Islet of Langerhans (tissue), 1 donor: ENCODE data around the gene TAS2R42.

Experiments
- FAIRE-seq: peaks from one replicate; lab custom pipeline; 2011; peaks lifted over from hg19 to GRCh38; lab: Jason Lieb, UNC

TAS2R42 gene

GRCh38 chr12:11186837-11187236, at the start of gene TAS2R42:
Gene TAS2R42 (minus strand): TSS chr12:11186937. CDS start chr12:11186937, 0 bp downstream.
- FAIRE-seq = no peak

DNA sequence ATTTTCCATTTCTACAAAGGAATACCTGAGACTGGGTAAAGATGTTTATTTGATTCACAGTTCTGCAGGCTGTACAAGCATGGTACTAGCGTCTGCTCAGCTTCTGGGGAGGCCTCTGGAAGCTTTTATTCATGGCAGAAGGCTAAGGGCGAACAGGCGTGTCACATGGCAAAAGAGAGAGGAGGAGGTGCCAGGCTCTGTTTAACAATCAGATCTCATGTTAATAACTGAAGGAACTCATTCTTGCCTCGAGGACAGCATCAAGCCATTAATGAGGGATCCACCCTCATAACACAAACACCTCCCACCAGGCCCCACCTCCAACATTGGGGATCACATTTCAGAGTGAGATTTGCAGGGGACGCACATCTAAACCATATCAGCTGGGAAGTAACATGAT, 46.8 kb upstream of the TAS2R42 start:
- FAIRE-seq = no peak

- FAIRE-seq = no peak
Measured at GRCh38 chr12:11228296-11228879, 41.7 kb upstream of the TAS2R42 start.

DNA sequence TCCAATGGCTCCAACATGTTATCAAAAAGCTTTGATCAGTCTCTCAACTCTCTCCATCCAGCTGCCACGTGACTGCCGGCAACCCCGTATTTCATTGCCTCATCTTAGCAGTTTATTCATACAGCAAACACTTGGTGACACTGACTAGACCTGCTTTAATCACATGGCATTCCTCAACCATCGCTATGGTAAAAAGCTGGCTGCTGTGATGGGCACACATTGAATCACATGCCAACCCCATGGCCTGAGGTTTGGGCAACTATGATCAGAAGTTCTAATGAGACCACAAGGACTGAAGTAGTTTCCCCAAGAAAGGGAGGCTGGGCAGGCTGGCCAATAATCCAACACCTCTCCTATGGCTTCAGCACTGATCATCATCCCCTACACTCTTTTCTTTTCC, 40.6 kb upstream of the TAS2R42 start:
- no peak for FAIRE-seq

DNA sequence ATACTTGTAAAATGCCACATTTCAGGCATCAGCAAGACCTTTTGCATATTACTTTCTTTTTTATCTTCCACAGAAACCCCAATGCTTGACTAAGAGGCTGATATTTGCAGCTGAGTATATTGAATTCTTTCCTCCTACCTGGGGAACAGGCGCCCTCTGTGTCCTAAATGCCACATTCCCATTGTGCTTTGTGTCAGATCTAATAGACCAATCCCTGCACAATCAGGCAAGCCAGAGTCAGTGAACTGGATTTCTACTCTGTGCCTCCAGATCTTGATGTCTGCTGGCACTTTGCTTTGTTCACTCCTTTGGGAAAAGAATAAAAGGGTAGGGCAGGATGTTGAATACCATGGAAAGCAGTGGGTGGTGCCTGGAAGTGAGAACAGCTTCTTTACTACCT, 22.4 kb upstream of the TAS2R42 start:
- FAIRE-seq = no peak

DNA sequence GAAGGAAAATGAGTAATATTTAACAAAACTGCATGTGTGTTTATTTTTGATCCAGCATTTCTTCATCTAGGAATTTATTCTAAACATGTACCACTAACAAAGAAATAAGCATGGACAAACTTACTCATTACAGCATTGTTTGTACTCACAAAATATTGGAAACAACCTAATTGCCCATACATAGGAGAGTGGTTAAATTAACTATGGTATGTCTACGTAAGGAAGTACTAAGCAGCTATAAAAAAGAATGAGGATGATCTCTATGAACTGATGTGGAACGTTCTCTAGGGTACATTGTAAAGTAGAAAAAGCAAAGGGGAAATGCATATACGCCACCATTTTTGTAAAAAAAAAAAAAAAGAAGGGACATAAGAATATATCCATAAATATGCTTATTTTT, 17.4 kb upstream of the TAS2R42 start:
- no peak for FAIRE-seq

DNA sequence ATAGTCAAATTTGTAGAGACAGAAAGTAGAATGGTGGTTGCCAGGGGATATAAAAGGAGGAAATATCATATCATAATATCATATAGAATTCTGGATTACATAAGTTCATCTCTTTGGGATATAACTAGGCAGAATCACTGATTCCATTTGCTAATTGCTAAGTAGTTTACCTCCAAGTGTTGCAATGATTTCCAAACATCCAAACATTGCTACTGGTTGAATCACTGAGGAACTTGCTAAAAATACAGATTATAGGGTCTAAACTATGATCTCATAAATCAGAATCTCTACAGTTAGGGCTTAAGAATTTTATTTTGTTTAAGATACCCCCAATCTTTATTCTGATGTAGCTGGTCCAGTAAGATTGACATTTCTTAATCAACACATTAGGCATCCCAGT, 16.1 kb upstream of the TAS2R42 start:
- FAIRE-seq = no peak

- FAIRE-seq = no peak
Measured at GRCh38 chr12:11183011-11183410, 3.7 kb downstream of the TAS2R42 start.

GRCh38 chr12:11182529-11182928, 4.2 kb downstream of the TAS2R42 start:
- FAIRE-seq = no peak

DNA sequence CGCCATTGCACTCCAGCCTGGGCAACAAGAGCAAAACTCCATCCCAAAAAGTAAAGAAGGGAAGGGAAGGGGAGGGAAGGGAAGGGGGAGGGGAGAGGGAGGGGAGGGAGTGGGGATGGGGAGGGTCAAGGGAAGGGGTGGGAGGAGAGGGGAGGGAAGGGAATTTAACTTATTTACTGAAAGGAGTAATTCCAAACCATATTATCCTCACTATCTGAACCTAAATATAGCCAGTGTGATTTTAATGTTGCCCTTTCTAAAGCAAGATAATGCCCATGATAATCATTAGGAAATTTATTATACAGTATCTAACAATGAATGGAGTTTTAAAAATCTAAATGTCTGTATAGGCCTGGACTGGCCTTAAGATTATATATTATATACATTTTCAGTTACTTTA, 8.5 kb downstream of the TAS2R42 start:
- FAIRE-seq = no peak

GRCh38 chr12:11174022-11174421, 12.7 kb downstream of the TAS2R42 start:
- FAIRE-seq = no peak

GRCh38 chr12:11171969-11172675, 14.6 kb downstream of the TAS2R42 start:
- peak; percentile 64 for FAIRE-seq

DNA sequence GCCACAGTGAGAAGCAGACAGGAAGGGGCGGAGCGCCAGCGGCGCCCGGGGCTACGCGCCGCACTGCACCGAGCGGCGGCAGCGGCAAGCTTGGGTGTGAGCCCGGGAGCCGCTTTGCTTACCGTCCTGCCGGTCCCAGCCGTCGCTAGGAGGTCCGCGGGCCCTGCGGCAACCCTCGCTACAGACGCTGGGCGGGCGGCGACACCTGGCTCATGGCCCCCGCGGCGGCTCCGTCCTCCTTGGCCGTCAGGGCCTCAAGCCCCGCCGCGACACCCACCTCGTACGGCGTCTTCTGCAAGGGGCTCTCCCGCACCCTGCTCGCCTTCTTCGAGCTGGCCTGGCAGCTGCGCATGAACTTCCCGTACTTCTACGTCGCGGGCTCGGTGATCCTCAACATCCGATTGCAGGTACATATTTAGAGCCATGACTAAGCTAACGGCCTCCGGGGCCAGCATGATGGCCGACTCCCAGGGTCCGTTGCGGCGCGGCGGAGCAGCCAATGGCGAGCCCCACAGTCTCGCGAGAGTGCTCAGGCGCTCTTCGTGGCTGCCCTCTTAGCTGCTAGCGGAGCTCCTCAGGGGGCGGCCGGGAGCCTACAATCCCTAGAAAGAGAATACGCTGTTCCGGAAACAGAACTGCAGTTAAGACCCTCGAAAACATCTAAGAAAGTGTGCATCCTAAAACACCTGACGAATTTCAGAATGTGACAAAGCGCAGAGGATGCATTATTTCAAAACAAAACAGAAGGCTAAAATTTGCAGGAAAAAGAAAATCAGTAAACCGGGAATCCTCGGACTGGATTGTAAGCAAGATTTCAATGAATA, 15.4 kb downstream of the TAS2R42 start, which contains the start of gene SMIM10L1:
Gene SMIM10L1 (plus strand): TSS at position 50 of the 824 bp plus-strand sequence. CDS start 163 bp downstream, at position 213.
- FAIRE-seq = peak; percentile 89

GRCh38 chr12:11170810-11171144, 16.0 kb downstream of the TAS2R42 start:
- no peak for FAIRE-seq

- FAIRE-seq = no peak
Measured at GRCh38 chr12:11166300-11166699, 20.4 kb downstream of the TAS2R42 start.

DNA sequence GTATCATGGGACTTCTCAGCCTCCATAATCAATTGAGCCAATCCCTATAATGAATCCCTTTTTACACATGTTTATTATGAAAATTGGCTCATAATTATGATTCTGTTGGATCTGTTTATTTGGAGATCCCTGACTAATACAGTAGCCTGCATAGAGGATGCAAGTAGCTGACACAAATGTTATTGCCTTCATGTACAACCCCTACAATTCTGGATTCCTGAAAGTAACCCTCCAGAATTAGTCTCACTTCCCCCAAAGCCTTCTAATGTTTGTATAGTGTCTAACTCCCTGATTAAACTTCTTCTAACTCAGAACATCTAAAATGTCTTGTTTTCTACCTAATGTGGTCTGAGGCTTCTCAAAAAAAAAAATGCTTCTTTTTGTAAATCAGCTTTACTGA, 22.4 kb downstream of the TAS2R42 start:
- FAIRE-seq = no peak

DNA sequence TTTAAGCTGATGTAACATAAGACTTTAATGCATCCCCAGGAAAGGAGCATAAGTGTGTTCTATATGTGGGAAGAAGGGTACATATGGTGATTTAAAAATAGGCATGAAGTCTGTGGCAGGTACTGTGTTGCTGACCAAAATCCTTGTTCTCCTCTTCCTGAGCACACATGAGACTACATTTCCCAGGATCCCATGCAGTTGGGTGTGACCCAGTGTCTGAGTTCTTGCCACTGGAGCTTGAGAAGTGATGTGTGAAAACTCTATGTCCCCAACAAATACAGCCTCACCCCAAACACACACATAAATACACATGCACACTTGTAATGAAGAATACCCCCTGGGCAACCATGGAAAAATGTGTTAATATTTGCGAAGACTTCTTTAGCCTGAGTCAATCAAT, 24.2 kb downstream of the TAS2R42 start:
- FAIRE-seq = no peak

DNA sequence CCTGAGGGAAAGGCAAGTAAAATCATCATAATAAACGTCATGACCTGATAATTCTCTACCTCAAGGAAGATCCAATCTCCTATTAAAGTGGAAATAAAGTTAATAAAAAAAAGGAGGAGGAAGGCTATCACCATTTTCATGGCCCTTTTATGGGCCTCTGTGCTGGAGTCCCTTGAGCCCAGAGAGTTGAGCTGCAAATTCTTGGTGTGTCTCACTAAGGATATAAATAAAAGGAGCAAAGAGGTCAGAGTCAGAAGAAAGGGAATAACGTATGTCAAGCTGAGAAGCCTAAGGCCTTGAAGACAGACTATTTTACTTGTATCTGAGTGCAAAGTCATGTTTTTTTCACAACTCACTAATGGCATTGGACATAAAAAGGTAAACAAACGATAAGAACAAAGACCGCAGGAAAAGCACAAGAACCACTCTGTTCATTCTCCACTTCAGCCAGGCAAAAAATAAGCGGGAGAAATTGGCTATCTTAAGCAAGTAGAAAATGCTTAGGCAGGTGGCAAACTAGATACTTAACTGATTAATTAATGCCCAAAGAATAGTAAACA, 27.8 kb downstream of the TAS2R42 start:
- peak; percentile 13 for FAIRE-seq

DNA sequence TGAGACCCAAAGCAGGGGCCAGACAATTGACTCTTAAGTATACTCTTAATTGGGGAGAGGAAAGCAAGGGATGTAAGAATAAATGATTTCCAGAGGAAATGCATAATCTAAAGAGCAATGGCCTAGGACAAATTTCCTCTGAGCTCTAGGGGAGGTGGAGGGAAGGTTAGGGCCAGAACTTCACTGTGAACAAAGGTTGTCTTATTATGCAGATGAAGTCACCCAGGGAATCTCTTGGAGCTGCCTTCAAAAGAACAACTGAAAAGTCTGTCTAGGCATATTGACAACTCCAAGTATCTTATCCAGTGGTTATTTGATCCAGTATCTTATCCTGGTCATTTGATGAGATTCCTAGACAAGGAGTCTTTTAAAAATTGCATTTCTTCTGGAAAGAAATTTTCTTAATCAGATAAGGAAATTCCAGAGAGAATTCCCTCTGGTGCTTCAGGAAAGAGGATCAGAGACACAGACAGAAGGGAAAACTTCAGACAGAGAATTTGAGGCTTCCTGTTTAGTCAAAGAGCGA, 32.3 kb downstream of the TAS2R42 start:
- FAIRE-seq = no peak

DNA sequence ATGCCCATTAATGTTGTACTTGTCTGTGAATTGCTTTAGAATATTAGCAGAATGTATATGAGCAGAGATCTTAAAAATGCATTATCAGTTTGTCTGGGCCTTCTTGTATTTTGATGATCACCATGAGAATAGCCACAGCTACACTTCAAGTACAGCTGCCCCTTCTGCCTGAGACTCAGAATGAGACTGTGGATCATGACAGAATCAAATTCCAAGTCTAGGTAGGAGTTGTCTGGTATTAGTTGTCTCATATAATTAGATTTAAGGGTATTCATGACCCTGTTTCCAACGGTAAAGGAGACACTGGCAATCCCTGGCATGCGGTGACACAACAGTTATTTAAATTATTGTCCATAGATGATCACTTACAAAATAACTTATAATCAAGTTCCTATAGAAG, 34.0 kb downstream of the TAS2R42 start:
- no peak for FAIRE-seq

DNA sequence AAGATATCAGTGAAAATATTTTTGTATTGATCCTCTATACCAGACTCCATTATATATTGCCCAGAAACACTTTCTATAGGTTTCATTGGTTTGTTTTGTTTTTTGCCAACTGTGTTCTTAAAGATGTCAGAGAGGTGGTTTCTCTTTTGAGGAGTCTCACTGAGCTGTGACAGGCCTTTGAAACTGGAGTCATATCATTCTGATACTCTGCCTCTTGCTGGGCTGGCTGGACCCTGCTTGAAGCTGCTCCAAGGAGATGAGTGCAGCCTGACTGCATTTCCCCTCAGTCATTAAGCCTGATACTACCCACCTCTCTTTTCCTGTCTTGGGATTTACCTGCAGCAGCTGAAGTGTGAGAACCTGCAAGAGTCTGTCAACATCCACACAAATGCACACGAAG, 35.9 kb downstream of the TAS2R42 start:
- FAIRE-seq = no peak

DNA sequence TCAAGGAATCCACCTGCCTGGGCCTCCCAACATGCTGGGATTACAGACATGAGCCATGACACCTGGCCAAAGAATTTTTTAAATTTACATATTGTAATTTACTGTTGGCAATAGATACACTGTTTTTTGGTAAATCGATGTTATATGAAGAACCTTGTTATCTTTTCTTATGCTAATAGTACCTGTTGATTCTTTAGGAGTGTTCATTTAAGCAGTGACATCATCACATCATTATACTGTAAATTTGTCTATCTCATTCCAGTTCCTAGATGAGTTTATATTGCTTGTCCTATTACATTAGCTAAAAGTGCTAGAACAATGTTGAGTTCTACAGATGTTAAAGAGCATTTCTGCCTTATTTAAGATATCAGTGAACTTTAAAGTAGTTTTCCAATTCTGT, 39.3 kb downstream of the TAS2R42 start:
- no peak for FAIRE-seq

GRCh38 chr12:11144297-11144696, 42.4 kb downstream of the TAS2R42 start:
- no peak for FAIRE-seq
